ENCODE data around the gene TOB2.
"Not testable (repeated sequence)": the region's sequence is repeated elsewhere in the genome, so short reads cannot be mapped to it uniquely, and the experiment has no call there.

The TOB2 gene

GRCh38 chr22:41425660-41426365 is 20.8 kb downstream of the TOB2 start:
- DNase-seq: no peak

DNA sequence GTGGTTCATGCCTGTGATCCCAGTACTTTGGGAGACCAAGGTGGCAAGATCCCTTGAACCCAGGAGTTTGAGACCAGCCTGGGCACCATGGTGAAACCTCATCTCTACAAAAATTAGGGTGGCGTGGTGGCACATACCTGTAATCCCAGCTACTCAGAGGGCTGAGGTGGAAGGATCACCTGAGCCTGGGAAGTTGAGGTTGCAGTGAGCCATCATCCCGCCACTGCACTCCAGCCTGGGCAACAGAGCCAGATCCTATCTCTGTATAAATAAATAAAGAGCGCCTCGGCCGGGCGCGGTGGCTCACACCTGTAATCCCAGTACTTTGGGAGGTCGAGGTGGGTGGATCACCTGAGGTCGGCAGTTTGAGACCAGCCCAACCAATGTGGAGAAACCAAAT is 27.9 kb downstream of the TOB2 start:
- no peak for DNase-seq

GRCh38 chr22:41417622-41418390 is 28.8 kb downstream of the TOB2 start:
- DNase-seq: no peak

DNA sequence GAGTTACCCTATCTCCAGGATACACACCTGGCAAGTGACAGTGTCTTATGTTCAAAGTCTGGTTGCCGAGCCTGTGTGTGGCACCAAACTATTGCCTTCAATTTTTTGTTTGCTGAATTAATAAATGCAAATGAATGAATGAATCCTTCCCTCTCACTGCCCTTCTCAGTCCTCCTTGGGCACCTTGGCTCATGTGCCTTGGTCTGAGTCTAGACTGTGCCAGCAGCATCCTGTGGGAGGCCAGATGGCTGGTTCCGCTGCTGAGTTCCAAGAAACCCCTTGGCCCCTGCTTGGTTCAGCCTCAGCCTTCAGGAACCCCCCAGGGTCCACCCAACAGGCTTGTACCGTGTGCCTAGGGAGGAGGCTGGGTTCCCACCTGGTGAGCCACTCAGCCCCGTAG is 31.0 kb downstream of the TOB2 start:
- no peak for DNase-seq

DNA sequence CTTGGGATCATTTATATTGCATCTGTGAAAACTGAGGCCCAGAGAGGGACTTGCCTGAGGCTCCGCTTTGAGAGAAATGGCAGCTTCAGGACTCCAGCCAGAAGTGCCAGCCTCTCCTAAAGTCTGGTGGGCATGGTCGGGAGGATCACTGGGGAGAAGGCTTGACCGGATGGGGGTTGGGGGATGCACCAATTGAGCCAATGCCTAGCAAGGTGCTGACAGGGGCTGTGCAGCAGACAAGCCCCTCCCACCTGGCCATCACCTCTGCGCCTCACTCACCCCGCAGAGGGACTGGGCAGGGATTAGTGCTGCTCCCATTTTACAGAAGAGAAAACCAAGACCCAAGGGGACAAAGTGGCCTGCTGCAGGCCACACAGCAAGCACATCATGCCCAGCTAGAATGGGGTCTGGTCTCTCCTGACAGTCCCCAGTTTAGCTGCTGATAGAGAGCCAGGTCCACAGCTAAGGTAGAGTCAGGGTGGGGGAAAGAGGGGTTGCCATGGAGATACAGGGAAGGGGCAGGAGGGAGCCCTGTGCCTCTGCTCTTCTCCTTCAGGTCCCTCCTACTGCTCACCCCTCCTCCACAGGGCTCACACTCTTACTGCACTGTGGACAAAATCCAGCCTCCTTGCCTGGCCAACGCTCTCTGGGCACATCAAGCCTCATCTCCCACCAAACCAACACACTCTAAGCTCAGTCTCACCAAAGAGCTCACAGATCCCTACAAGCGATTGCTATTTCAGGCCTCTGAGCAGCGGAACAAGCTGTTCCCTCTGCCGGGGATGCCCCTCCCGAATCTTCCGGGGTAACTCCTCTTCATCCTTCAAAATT is 35.4 kb downstream of the TOB2 start:
- DNase-seq: no peak

DNA sequence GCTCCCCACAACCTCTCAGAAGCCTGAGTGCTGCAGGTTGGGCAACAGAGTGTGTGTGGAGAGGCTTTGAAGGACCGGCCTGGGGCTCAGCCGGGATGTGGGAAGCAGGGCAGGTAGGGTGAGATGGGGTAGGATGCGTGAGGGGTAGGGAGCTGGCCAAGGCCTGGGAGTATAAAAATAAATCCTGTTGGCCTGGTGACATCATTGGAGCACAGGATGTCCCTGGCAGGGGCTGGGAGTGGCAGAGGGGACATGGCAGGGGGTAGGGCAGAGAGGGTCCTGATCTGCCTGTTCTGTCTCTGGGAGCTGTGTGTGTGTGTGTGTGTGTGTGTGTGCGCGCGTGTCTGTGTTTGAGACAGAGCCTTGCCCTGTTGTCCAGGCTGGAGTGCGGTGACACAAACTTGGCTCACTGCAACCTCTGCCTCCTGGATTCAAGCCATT is 36.3 kb downstream of the TOB2 start:
- DNase-seq: no peak

DNA sequence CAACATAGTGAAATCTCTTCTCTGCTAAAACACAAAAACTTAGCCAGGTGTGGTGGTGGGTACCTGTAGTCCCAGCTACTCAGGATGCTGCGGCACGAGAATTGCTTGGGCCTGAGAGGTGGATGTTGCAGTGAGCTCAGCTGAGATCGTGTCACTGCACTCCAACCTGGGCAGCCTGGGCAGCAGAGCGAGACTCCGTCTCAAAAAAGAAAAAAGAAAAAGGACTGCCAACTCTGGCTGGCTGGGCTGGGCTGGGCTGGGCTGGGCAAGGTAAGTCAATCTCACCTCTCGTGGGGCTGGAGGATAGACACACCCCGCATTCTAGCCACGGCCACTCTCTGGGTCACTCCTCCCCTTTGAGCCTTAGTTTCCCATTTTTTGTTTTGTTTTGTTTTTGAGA is 37.9 kb downstream of the TOB2 start:
- no peak for DNase-seq

GRCh38 chr22:41407433-41407832 is 39.2 kb downstream of the TOB2 start:
- no peak for DNase-seq

DNA sequence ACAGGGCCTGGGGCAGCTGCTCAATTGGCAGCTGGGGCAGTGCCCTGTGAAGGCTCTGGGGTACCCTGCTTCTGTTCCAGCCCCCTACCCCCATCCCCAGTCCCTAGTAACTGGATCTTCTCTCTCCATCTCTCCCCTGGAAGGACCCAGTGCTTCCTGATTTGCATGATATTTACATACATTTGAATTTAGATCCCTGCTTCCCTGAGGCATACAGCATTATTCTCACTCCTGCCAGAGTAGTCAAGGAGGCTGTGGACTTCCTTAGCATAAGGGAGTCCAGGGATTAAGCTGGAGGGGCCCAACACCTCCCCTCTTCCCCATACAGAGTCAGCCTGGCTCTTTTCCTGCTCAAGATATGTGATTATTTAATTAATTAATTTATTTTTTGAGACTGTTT is 40.2 kb downstream of the TOB2 start:
- no peak for DNase-seq

DNA sequence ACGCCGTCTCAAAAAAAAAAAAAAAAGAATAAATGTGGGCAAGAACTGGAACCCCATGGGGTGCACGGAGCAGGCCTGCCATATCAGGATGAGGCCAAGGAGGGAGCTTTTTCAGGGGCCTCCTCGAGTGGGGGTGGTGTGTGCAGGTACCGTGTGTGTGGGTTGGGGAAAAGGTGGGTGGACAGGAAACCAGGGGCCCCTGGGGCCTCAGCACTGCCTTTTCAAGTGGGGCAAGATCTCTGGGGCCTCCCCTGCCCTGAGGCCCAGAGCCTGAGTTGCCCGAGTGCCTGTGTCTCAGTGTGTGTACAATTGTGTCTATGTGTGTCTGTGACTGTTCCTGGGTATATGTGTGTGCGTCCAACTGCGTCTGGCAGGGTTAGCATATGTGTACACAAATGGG is 41.0 kb downstream of the TOB2 start:
- no peak for DNase-seq

DNA sequence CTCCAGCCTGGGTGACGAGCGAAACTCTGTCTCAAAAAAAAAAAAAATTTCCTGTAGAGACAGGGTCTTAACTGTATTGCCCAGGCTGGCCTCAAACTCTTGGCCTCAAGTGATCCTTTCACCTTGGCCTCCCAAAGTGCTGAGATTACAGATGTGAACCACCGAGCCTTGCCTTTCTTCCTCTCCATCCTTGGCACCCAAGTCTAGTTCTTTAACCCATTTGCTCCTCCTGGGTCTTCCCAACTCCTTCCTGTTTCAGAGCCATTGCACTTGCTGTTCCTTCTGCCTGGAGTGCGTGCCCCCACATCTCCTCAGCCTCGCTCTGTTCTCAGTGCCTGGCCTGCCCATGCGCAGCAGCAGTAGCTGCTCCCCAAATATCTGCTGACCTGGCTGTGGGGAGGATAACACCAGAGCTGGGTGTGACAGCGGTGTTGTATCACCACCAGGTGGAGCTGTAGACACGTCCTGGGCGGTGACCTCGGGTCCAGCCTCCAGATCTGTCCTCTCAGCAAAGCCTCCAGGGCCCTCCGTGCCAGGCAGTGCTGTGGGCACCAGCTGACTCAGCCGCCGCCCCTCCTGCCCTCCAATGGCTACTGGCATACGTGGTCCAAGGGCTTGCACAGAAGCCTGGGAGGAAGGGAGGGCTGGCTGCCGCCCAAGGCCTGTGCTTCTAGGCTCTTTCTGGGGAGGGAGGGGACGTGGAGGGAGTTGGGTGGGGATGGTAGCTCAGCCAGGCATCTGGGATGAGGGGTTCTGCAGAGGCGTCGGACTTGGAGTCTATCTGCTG is 42.9 kb downstream of the TOB2 start:
- peak; percentile 86 for DNase-seq

GRCh38 chr22:41402851-41403250 is 43.8 kb downstream of the TOB2 start:
- not testable (repeated sequence) for DNase-seq

GRCh38 chr22:41401781-41402648 is 44.6 kb downstream of the TOB2 start:
- peak; percentile 80 for DNase-seq

DNA sequence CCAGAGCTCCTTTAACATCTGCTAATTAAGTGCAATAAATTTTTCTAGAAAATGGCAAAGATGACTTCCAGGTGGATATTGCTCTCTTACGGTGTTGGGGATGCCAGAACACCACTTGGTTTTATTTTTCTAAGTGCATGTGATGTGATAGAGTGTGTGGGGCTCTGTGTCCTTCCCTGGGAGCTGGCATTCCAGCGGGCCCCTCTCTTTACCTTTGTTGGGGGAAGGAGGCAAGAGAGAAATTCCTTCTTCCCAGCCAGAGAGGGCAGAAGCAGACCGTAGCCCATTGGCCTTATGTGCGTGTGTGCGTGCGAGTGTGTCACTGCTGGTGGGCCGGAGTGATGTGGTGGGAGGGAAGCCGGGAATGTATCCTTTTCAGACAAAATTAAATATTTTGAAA is 47.7 kb downstream of the TOB2 start:
- no peak for DNase-seq

DNA sequence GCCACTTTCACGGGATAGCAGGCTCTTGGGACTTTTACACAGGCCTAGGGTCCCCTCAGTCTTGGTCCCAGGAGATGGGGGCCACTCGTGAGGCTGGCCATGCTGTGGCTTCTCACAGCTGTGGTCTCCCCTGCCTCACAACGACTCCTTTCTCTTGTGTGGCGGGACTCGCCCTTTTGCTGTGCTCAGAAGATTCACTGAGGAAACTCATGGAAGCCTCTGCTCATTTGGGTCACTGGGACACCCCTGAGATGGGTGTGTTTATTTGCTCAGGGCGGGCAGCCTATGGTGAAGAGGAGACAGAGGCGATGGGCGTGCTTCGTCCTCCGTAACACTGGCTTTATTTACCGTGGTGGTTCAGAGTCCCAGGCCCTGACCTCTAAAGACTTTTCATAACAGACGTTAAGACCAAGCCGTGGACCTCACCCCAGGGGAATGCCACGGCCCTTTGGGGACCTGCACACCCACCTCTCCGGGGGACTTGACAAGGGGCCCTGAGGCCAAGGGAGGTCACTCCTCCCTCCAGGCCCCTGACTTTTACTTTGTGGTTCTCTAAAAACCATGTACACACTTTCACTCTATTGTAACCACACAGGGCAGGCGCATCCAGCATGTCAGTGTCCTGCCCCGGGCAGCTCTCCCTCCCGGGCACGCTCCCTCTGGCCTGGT is 49.3 kb downstream of the TOB2 start:
- DNase-seq: no peak

GRCh38 chr22:41395531-41396240 is 50.9 kb downstream of the TOB2 start:
- DNase-seq: no peak

DNA sequence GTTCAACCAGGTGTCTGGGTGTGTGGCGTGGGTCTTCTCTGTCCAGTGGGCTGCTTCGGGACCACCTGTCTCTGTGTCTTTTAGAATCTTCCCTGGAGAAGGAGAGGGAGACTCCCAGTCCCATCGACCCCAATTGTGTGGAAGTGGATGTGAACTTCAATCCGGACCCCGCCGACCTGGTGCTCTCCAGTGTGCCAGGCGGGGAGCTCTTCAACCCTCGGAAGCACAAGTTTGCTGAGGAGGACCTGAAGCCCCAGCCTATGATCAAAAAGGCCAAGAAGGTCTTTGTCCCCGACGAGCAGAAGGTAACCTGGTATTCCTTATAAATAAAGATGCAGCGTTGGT is 52.6 kb downstream of the TOB2 start:
- no peak for DNase-seq

- DNase-seq: no peak
Measured at GRCh38 chr22:41387341-41387740, 59.3 kb downstream of the TOB2 start.

DNA sequence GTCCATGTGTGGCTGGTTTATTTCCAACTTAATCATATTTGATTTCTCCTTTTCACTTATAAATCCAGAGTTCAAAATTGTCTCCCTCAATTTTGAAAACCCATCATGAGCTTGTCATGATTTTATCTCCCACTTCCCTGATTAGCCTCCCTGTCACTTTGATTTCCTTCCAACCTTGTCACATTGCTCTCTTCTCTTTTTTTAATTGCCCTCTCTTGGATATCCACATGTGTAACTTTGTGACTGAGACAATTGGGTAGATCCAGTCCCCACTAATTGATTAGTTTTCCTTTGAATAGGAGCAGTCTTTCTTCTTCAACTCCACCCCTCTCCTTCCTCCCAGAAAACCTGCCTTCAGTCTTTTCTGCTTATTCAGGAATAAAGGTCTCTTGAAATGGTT is 62.5 kb downstream of the TOB2 start:
- DNase-seq: no peak

Data from NCI-H1694 treated with DMSO at 0.1 percent for 48 hours (cell line).